ENCODE results near the gene FGF18. TPM values are rescaled to one million over a fixed set of nuclear protein-coding genes. Genes with fewer than 3 reads are reported as not detected.
A peak's percentile ranks its signal among the peaks of the same experiment; 100 is the strongest.

FGF18 gene
- total RNA-seq, 1 experiment from 2014 or later, result 0.94 TPM

- H3K14ac ChIP-seq (ENCODE audit: insufficient read depth, low read length), result no peak overlapping the region
- no peak overlapping the region for H3K18ac ChIP-seq (ENCODE audit: insufficient read length, low read depth, low read length)
- no peak overlapping the region for H3K9ac ChIP-seq (ENCODE audit: extremely low read depth, insufficient read length, low read length)
- no peak overlapping the region for H3K23ac ChIP-seq (ENCODE audit: insufficient read length, low read depth, low read length)
- H2BK15ac ChIP-seq (ENCODE audit: low read depth, low read length), result no peak overlapping the region
- Mint-ChIP-seq H3K36me3 (ENCODE audit: insufficient read depth in 1 of 3, low read depth in 3 of 3) (no peaks in the 10 kb centered on the region), H3K9me3 (no peaks in the 10 kb centered on the region), H3K27ac (no peak overlapping the region), H3K4me1 (peaks cover 15 to 25% of the 10 kb centered on the region in 2 experiments), H3K27me3 (ENCODE audit: low read depth) (peaks cover 7% of the 10 kb centered on the region), H3K4me3 (no peak overlapping the region)
- no peak for TF ChIP-seq CTCF (conservative IDR thresholded peaks at IDR 0.05)
- H3T11ph ChIP-seq (ENCODE audit: low read length), result no peak overlapping the region
- no peaks in the 10 kb centered on the region for H3K79me1 ChIP-seq (ENCODE audit: insufficient read depth, low read depth, low read length, poor library complexity, severe bottlenecking)
- H2BK5ac ChIP-seq (ENCODE audit: insufficient read length, low read length), result no peak overlapping the region
- no peak overlapping the region for H4K8ac ChIP-seq (replicated peaks; ENCODE audit: insufficient read length, low read depth, low read length)
- DNase-seq, result peak; percentile 61
- no peaks in the 10 kb centered on the region for H4K20me1 ChIP-seq (ENCODE audit: control insufficient read depth, insufficient read depth, insufficient read length)
- H2AFZ ChIP-seq (ENCODE audit: low read length), result no peak overlapping the region
- no peak overlapping the region for H2AK5ac ChIP-seq (ENCODE audit: insufficient read length, low read length)
- H3K4me2 ChIP-seq (ENCODE audit: insufficient read depth, insufficient read length, low read length), result no peak overlapping the region
- H3K27ac ChIP-seq (ENCODE audit: insufficient read length, low read depth, low read length), result no peak overlapping the region
- no peak overlapping the region for H2BK20ac ChIP-seq (ENCODE audit: low read depth, low read length, poor library complexity, severe bottlenecking)
- H3K27me3 ChIP-seq (ENCODE audit: insufficient read depth, low read length), result no peaks in the 10 kb centered on the region
- no peak overlapping the region for H2BK120ac ChIP-seq (ENCODE audit: low read depth, low read length, poor library complexity, severe bottlenecking)
- no peaks in the 10 kb centered on the region for H3K9me3 ChIP-seq (ENCODE audit: control insufficient read depth, low read depth, low read length)
- H3K56ac ChIP-seq (ENCODE audit: insufficient read length, low read depth, low read length), result no peak overlapping the region
- no peak overlapping the region for H3K4ac ChIP-seq (ENCODE audit: low read depth, low read length)
- H3K23me2 ChIP-seq (ENCODE audit: insufficient read length, low read depth, low read length, poor library complexity, severe bottlenecking), result no peaks in the 10 kb centered on the region
- WGBS (ENCODE audit: extremely low coverage, insufficient read length, low lambda C conversion rate), result no CpG with 5 or more reads among the region's 10 CpGs
- H4K91ac ChIP-seq (ENCODE audit: insufficient read length, low read depth, low read length), result no peak overlapping the region
- peaks cover 4% of the 10 kb centered on the region; the same call in 1 of the 2 replicates for H3K4me1 ChIP-seq (ENCODE audit: insufficient read depth, low read length)
- no peaks in the 10 kb centered on the region for H3K79me2 ChIP-seq (ENCODE audit: insufficient read depth, low read length)
- H4K5ac ChIP-seq (ENCODE audit: insufficient read length, low read depth, low read length), result no peak overlapping the region
- no peak overlapping the region for H2BK12ac ChIP-seq (ENCODE audit: insufficient read length, low read depth, low read length)
Observed at GRCh38 chr5:171492781-171493180, 73.3 kb downstream of the FGF18 start.
